Lower lobe of right lung (tissue), 2 donors: ENCODE results near the gene LIPA. TPM values are rescaled to one million over a fixed set of nuclear protein-coding genes. Genes with fewer than 3 reads are reported as not detected.

Source experiments
- ATAC-seq, 2 donors: fragments of 200-7000 bp; cut with Tn5 transposase; one replicate each; pipeline ENCODE4 v1.9.1; 2020 to 2022; ENCODE audit warnings: mild to moderate bottlenecking in 2 of 2, moderate library complexity in 2 of 2
- DNase-seq: peaks from one replicate; pipeline ENCODE4 v3.0.0-alpha.2; 2020
- H3K27ac ChIP-seq: fragments of 200-600 bp; one replicate; pipeline ENCODE4 v1.8.0; 2022
- H3K27me3 ChIP-seq: fragments of 200-600 bp; one replicate; pipeline ENCODE4 v1.8.0; 2022; ENCODE audit warnings: low read depth
- H3K36me3 ChIP-seq: fragments of 200-600 bp; one replicate; pipeline ENCODE4 v1.8.0; 2022; ENCODE audit warnings: mild to moderate bottlenecking
- H3K4me1 ChIP-seq: fragments of 200-600 bp; one replicate; pipeline ENCODE4 v1.8.0; 2022
- H3K4me3 ChIP-seq: fragments of 200-600 bp; one replicate; pipeline ENCODE4 v1.8.0; 2022; ENCODE audit warnings: mild to moderate bottlenecking
- H3K9me3 ChIP-seq: fragments of 200-600 bp; one replicate; pipeline ENCODE4 v1.8.0; 2022
- intact Hi-C: fragments of 100-400 bp; cut with DNase I; formaldehyde crosslinking; loops from one replicate; pipeline ENCODE4 v1.11.0; 2022
- total RNA-seq: library from RNA; stranded (reverse); fragmentation: NEBNext Ultra II Directional; extraction: Animal tissue kit (Norgen Biotek cat#: 25700); gene quantifications from one replicate; pipeline ENCODE4 v1.2.1, GENCODE V29; 2021
- TF ChIP-seq, protein P1 (sequence below): fragments of 200-600 bp; IDR thresholded peaks from one replicate; pipeline ENCODE4 v1.8.0; 2022; ENCODE audit warnings: antibody characterized with exemption, mild to moderate bottlenecking
- donor health status: DM: no; HTN: yes; CAD: no; lungs with severe emphysema.

The LIPA gene
- total RNA-seq, 1 donor from 2014 or later: 174 TPM

DNA sequence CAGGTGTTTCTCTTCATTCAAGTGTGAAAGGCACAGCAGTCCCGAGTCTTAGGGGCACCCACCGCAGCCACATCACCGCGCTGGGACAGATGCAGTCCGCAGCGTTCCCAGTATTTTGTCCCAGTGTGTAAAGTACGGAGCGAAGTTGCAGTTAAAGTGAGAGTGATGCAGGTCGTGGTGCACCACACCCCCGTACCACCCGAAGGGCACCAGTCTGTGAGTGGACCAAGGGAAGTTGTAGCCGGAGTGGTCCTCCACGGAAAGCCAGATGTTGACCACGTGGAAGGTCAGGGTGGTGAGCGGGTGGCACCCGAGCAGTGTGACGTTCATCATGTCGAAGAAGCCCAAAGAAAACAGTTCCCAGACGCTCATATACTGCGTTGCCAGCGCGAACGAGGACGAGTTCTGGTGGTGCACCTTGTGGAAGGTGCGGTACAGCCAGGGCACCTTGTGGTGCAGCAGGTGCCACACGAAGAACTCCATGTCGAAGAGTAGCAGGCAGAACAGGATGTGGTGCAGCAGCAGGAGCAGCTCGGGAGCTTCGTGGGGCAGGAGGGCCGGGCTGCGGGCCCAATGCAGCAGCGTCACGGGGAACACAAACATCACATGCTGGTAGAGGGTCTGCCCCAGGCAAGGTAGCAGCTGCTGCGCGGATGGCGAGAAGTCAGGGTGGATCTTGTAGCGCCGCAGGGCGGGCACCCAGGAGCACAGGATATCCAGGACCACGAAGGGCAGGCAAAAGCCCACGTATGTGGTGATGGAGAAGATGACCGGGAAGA, 45.0 kb downstream of the LIPA start:
- DNase-seq (peak; percentile 49), ATAC-seq (peak; percentile 44 to 69)
- Histone ChIP-seq H3K36me3 (no peaks in the 10 kb centered on the region), H3K4me3 (peak overlapping the region; percentile 61), H3K9me3 (no peaks in the 10 kb centered on the region), H3K4me1 (peaks cover 32% of the 10 kb centered on the region), H3K27me3 (peaks cover 17% of the 10 kb centered on the region), H3K27ac (peak overlapping the region; percentile 86)
- TF ChIP-seq, protein P1, sequence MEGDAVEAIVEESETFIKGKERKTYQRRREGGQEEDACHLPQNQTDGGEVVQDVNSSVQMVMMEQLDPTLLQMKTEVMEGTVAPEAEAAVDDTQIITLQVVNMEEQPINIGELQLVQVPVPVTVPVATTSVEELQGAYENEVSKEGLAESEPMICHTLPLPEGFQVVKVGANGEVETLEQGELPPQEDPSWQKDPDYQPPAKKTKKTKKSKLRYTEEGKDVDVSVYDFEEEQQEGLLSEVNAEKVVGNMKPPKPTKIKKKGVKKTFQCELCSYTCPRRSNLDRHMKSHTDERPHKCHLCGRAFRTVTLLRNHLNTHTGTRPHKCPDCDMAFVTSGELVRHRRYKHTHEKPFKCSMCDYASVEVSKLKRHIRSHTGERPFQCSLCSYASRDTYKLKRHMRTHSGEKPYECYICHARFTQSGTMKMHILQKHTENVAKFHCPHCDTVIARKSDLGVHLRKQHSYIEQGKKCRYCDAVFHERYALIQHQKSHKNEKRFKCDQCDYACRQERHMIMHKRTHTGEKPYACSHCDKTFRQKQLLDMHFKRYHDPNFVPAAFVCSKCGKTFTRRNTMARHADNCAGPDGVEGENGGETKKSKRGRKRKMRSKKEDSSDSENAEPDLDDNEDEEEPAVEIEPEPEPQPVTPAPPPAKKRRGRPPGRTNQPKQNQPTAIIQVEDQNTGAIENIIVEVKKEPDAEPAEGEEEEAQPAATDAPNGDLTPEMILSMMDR: no peak
- intact Hi-C loops: no loop called here

DNA sequence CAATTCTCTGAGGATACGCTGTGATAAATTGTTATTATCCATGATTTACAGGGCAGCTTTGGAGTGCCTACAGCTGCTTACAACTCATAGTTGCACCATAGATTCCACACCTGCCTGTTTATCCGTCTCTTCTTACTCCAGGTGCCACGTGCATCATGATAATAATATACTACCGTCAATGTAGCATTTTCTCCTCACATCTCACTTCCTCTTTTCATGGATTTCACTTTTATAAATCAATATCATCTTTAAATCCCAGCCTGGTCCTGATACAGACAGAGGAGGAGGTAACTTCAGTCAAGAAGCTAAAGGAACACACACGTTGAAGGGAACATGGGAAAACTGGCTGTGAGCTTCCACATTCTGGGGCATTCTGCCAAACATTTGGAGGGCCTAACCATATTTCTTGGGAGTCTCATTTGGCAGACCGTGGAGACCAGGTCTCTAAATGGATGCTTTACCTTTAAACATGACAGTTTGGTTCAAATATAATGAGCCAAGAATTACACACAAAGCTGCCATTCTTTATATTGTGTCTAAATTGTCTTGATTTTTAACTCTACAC, 46.9 kb downstream of the LIPA start:
- no peaks in the 10 kb centered on the region for H3K36me3 ChIP-seq
- TF ChIP-seq, protein P1: no peak
- intact Hi-C loops: no loop called here
- H3K9me3 ChIP-seq: no peaks in the 10 kb centered on the region
- no peak for DNase-seq
- H3K4me3 ChIP-seq: no peak overlapping the region
- ATAC-seq: no peak
- H3K4me1 ChIP-seq: peaks cover 32% of the 10 kb centered on the region
- H3K27ac ChIP-seq: no peak overlapping the region
- peaks cover 17% of the 10 kb centered on the region for H3K27me3 ChIP-seq

DNA sequence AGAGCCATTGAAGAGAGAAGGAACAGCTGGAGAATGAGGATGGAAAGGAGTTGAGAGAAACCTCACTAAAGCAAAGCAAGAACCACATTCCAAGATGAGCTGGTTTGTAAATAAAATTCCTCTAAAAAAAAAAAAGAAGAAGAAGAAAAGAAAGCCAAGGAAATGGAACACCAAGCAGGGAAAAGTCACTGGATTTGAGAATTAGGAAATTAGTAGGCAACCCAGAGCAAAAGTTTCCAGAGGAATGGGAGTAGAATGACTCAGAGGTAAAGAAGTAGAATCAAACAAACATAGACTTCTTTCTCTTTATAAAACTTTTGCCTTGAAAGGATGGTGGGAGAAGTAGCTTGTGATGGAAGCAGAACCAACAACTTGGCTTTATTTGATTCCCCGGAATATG, 48.3 kb downstream of the LIPA start:
- intact Hi-C loops: no loop called here

DNA sequence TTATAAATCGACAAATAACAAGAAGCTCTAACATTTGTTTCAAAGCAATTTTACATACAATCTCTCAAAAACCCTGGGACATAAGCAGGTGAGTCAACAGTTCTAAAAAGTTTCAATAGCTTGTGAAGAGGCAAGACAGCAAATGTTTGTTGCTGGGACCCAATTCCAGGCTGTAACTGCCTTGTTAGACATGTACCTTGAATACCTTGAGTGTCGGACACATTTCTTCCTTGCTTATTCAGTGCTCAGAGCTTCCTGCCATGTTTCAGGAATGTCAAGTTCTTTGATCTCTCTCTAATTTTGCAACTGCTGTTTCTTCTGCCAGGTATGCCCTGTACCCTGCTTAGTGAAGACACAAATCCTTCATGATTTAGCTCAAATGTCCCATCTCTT, 49.5 kb downstream of the LIPA start:
- Histone ChIP-seq H3K4me1 (peaks cover 19% of the 10 kb centered on the region), H3K9me3 (no peaks in the 10 kb centered on the region), H3K27me3 (peaks cover 6% of the 10 kb centered on the region), H3K36me3 (no peaks in the 10 kb centered on the region), H3K27ac (no peak overlapping the region), H3K4me3 (no peak overlapping the region)
- TF ChIP-seq, protein P1: no peak
- no peak for DNase-seq
- intact Hi-C loops: no loop called here
- peak; percentile 67 to 80 for ATAC-seq

More for the DNA sequence above, 48.3 kb downstream of the LIPA start:
- Histone ChIP-seq H3K36me3 (no peaks in the 10 kb centered on the region), H3K4me1 (peaks cover 29% of the 10 kb centered on the region), H3K27ac (no peak overlapping the region), H3K9me3 (no peaks in the 10 kb centered on the region), H3K4me3 (no peak overlapping the region), H3K27me3 (peaks cover 14% of the 10 kb centered on the region)
- TF ChIP-seq, protein P1: no peak
- ATAC-seq (no peak), DNase-seq (no peak)

DNA sequence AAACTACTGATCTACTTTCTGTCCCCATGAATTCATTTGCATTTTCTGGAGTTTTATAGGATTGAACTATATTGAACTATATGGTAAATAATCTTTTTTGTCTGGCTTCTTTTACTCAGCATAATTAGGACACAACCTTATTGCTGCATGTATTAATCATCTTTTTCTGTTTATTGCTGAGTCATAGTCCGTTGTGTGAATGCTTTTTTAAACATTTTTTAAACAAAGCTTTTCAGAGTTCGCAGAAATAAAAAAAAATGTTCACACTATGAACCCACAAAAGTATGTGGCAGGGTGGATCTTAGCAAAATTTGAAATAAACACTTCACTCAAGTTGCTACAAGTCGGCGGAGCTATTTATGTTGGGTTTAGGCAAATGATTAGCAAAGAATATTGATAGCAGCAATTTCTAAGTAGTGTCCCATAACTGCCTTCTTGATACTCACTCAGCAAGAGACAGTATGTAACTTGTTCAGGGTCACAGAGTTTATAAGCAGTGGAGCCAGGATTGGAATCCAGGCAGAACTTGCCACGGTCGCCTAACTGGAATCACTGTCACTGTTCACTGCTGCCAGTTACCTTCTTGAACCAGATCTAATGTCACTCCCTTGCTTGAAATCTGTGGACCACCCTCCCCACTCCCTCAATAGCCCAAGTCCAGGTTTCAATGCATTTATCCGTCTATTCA, 50.1 kb downstream of the LIPA start:
- Histone ChIP-seq H3K4me1 (peaks cover 13% of the 10 kb centered on the region), H3K36me3 (no peaks in the 10 kb centered on the region), H3K9me3 (no peaks in the 10 kb centered on the region), H3K4me3 (no peak overlapping the region), H3K27ac (no peak overlapping the region), H3K27me3 (peaks cover under 1% of the 10 kb centered on the region)
- intact Hi-C loops: no loop called here
- peak; percentile 46 to 62 for ATAC-seq
- DNase-seq: no peak
- TF ChIP-seq, protein P1: no peak
